Left lung (tissue), 10 donors: Measurements from ENCODE around the gene ZNF30. TPM values are rescaled to one million over a fixed set of nuclear protein-coding genes. Genes with fewer than 3 reads are reported as not detected.
"Not testable (repeated sequence)": the region's sequence is repeated elsewhere in the genome, so short reads cannot be mapped to it uniquely, and the experiment has no call there.

Experiments used
- ATAC-seq: fragments of 200-7000 bp; cut with Tn5 transposase; one replicate; pipeline ENCODE4 v1.9.1; 2020; ENCODE audit warnings: moderate library complexity
- DNase-seq, 4 donors: peaks; one replicate each; pipeline ENCODE4 v3.0.0-alpha.2; 2013 to 2020
- H3K27ac ChIP-seq, 2 donors: fragments of 200-600 bp; sonication (generic) in 1 of 2; one replicate each; pipeline versions ENCODE4 v1.5.0 to v1.8.0; 2020 to 2021
- H3K27me3 ChIP-seq, 2 donors: fragments of 200-600 bp; sonication (generic) in 1 of 2; one replicate each; pipeline versions ENCODE4 v1.5.0 to v1.8.0; 2020 to 2021
- H3K36me3 ChIP-seq, 2 donors: fragments of 200-600 bp; sonication (generic) in 1 of 2; one replicate each; pipeline versions ENCODE4 v1.5.0 to v1.8.0; 2020 to 2021
- H3K4me1 ChIP-seq, 2 donors: fragments of 200-600 bp; one replicate each; pipeline ENCODE4 v1.8.0; 2021
- H3K4me3 ChIP-seq, 2 donors: fragments of 200-600 bp; sonication (generic) in 1 of 2; one replicate each; pipeline versions ENCODE4 v1.5.0 to v1.8.0; 2020 to 2021; ENCODE audit warnings: mild to moderate bottlenecking in 1 of 2
- H3K9me3 ChIP-seq, 2 donors: fragments of 200-600 bp; sonication (generic) in 1 of 2; one replicate each; pipeline versions ENCODE4 v1.5.0 to v1.8.0; 2020 to 2021
- CTCF ChIP-seq, 2 donors: fragments of 200-600 bp; sonication (generic) in 1 of 2; IDR thresholded peaks; one replicate each; pipeline versions ENCODE4 v1.5.0 to v1.8.0; 2021; ENCODE audit warnings: antibody characterized with exemption in 2 of 2
- intact Hi-C, 2 donors: fragments of 100-400 bp; cut with DNase I; formaldehyde crosslinking; loops; one replicate each; pipeline versions ENCODE4 v1.11.2 to v1.14.2; 2022
- polyA plus RNA-seq, 6 donors: library from polyadenylated mRNA; unstranded; fragments of 120-200 nt; gene quantifications; one replicate each; pipeline ENCODE4 v1.2.1, GENCODE V29; 2013; ENCODE audit not compliant: insufficient read length in 6 of 6
- total RNA-seq, 2 donors: library from RNA; stranded (reverse); fragmentation: NEBNext Ultra II Directional; extraction: Animal tissue kit (Norgen Biotek cat#: 25700); gene quantifications; one replicate each; pipeline ENCODE4 v1.2.1, GENCODE V29; 2021
- donor health status: DM: no; HTN: yes; CAD: no.
- donor health status: DM: no; HTN: no; CAD: no.

ZNF30 gene
- total and polyA plus RNA-seq, 8 donors, result 3.5 to 10.4 (median 7.5) TPM

GRCh38 chr19:34918190-34918589, 8.5 kb upstream of the ZNF30 start:
- no peak for TF ChIP-seq CTCF (IDR thresholded peaks at IDR 0.05)
- ATAC-seq (no peak), DNase-seq (no peak)
- Histone ChIP-seq H3K36me3 (no peaks in the 10 kb centered on the region), H3K27me3 (no peaks in the 10 kb centered on the region), H3K27ac (no peak overlapping the region), H3K9me3 (peaks cover 0 to 37% of the 10 kb centered on the region in 2 donors), H3K4me3 (no peak overlapping the region), H3K4me1 (no peaks in the 10 kb centered on the region)
- intact Hi-C loops, result no loop called here

- H3K4me3 ChIP-seq, H3K36me3 ChIP-seq, intact Hi-C loops, H3K4me1 ChIP-seq, ATAC-seq, H3K27ac ChIP-seq, H3K27me3 ChIP-seq, DNase-seq: not testable (repeated sequence)
- H3K9me3 ChIP-seq, result peaks cover 0 to 35% of the 10 kb centered on the region in 2 donors
These were observed 6.5 kb upstream of the ZNF30 start for GRCh38 chr19:34920090-34920786.

- peaks cover 0 to 15% of the 10 kb centered on the region in 2 donors for H3K27me3 ChIP-seq
- peaks cover 7 to 15% of the 10 kb centered on the region in 2 donors for H3K4me1 ChIP-seq
- H3K36me3 ChIP-seq, result no peaks in the 10 kb centered on the region
- no peak overlapping the region for H3K4me3 ChIP-seq
- DNase-seq, result no peak
- TF ChIP-seq CTCF (IDR thresholded peaks at IDR 0.05), result no peak
- ATAC-seq, result no peak
- peaks cover 0 to 2% of the 10 kb centered on the region in 2 donors for H3K9me3 ChIP-seq
- H3K27ac ChIP-seq, result no peak overlapping the region
- intact Hi-C loops, result no loop called here
These were observed 1.3 kb upstream of the ZNF30 start for GRCh38 chr19:34925278-34925855.

GRCh38 chr19:34926361-34926684, 380 bp upstream of the ZNF30 start:
- ATAC-seq (no peak), DNase-seq (no peak)
- H3K27ac ChIP-seq, result peak overlapping the region; percentile 74 to 77
- H3K4me1 ChIP-seq, result peaks cover 7 to 15% of the 10 kb centered on the region in 2 donors
- intact Hi-C loops, result no loop called here
- H3K27me3 ChIP-seq, result peaks cover 0 to 15% of the 10 kb centered on the region in 2 donors
- no peak for TF ChIP-seq CTCF (IDR thresholded peaks at IDR 0.05)
- no peaks in the 10 kb centered on the region for H3K36me3 ChIP-seq
- no peaks in the 10 kb centered on the region for H3K9me3 ChIP-seq
- H3K4me3 ChIP-seq, result peak overlapping the region; percentile 54 to 73

- no peak for TF ChIP-seq CTCF (IDR thresholded peaks at IDR 0.05)
- ATAC-seq, result no peak
- peaks cover 0 to 4% of the 10 kb centered on the region in 2 donors for H3K27me3 ChIP-seq
- H3K27ac ChIP-seq, result no peak overlapping the region
- H3K4me3 ChIP-seq, result no peak overlapping the region
- intact Hi-C loops, result no loop called here
- DNase-seq, result no peak
- peaks cover 3 to 7% of the 10 kb centered on the region in 2 donors for H3K4me1 ChIP-seq
- H3K9me3 ChIP-seq, result no peaks in the 10 kb centered on the region
- peaks cover 0 to 51% of the 10 kb centered on the region in 2 donors for H3K36me3 ChIP-seq
These were observed 5.8 kb downstream of the ZNF30 start for GRCh38 chr19:34932494-34932893.
